Measurements from ENCODE around the gene RINL.

Gene RINL

GRCh38 chr19:38877781-38878574 is at the start of gene RINL:
Gene RINL, minus strand, starts transcription at chr19:38878275. Its CDS starts 1,533 bp downstream, at chr19:38876742.
- peak; percentile 59 for DNase-seq (ENCODE audit: low read depth)

- DNase-seq (ENCODE audit: low read depth), result no peak
Observed at GRCh38 chr19:38924388-38924787, 46.3 kb upstream of the RINL start.

GRCh38 chr19:38922482-38922881 is 44.4 kb upstream of the RINL start:
- no peak for DNase-seq (ENCODE audit: low read depth)

GRCh38 chr19:38921420-38922274 is 43.6 kb upstream of the RINL start:
- DNase-seq (ENCODE audit: low read depth), result no peak

- no peak for DNase-seq (ENCODE audit: low read depth)
Observed at GRCh38 chr19:38920602-38921419, 42.7 kb upstream of the RINL start.

- no peak for DNase-seq (ENCODE audit: low read depth)
Observed at GRCh38 chr19:38919837-38920601, 41.9 kb upstream of the RINL start.

- DNase-seq (ENCODE audit: low read depth), result no peak
Observed at GRCh38 chr19:38918526-38918925, 40.5 kb upstream of the RINL start.

- no peak for DNase-seq (ENCODE audit: low read depth)
Observed at GRCh38 chr19:38917921-38918491, 39.9 kb upstream of the RINL start.

- DNase-seq (ENCODE audit: low read depth), result no peak
Observed at GRCh38 chr19:38917516-38917915, 39.4 kb upstream of the RINL start.

GRCh38 chr19:38915329-38916321 is 37.5 kb upstream of the RINL start:
- no peak for DNase-seq (ENCODE audit: low read depth)

GRCh38 chr19:38913958-38914357 is 35.9 kb upstream of the RINL start:
- no peak for DNase-seq (ENCODE audit: low read depth)

- DNase-seq (ENCODE audit: low read depth), result no peak
Observed at GRCh38 chr19:38912600-38913514, 34.8 kb upstream of the RINL start.

GRCh38 chr19:38911388-38912001 is 33.4 kb upstream of the RINL start:
- DNase-seq (ENCODE audit: low read depth), result no peak

- DNase-seq (ENCODE audit: low read depth), result no peak
Observed at GRCh38 chr19:38910488-38910887, 32.4 kb upstream of the RINL start.

- no peak for DNase-seq (ENCODE audit: low read depth)
Observed at GRCh38 chr19:38908911-38909310, 30.8 kb upstream of the RINL start.

- DNase-seq (ENCODE audit: low read depth), result no peak
Observed at GRCh38 chr19:38907670-38908069, 29.6 kb upstream of the RINL start.

- DNase-seq (ENCODE audit: low read depth), result no peak
Observed at GRCh38 chr19:38907227-38907626, 29.2 kb upstream of the RINL start.

GRCh38 chr19:38905620-38906019 is 27.5 kb upstream of the RINL start:
- no peak for DNase-seq (ENCODE audit: low read depth)
